ENCODE data around the gene C6orf132. TPM values are rescaled to one million over a fixed set of nuclear protein-coding genes. Genes with fewer than 3 reads are reported as not detected.

The C6orf132 gene
- total and polyA plus RNA-seq, 10 of the 15 experiments (the other 5 are each of a cell fraction or from before 2014, with no cell fraction given), result 0.04 to 0.05 TPM; not detected in 8

DNA sequence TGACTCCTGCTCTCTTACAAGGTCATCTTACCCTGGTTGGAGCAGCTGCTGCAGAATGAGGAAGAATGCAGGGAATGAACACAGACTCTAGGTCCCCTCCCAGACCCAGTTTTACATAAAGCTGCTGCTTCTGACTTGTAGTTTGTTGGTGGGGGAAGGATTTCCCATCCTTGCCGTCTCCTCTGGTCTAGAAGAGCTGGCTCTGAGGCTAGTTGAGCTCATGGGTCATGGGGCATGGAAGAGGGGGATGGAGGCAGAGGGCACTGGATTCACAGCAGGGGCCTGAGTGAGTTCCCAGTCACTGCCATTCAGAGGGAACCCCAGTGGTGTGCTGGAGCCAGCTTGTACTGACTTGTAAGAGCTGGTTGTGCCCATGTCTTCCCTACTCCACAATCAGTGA, 21.6 kb upstream of the C6orf132 start:
- H3K27ac ChIP-seq (ENCODE audit: control insufficient read depth, insufficient read depth), result no peak overlapping the region
- H3K9ac ChIP-seq (ENCODE audit: control insufficient read depth, insufficient read depth, low read length), result no peak overlapping the region
- ChIA-PET CTCF (interaction anchor here (0.7 to 2.6 kb wide), 8 partner anchors 20 to 316 kb away, joined by 3 to 14 read pairs (median 4); no protein-coding TSS in a partner anchor), SMC1A (ENCODE audit: uncharacterized antibody, unreplicated experiment) (interaction anchor here (0.7 to 1.8 kb wide), 7 partner anchors 29 to 389 kb away, joined by 3 to 6 read pairs (median 3); no protein-coding TSS in a partner anchor), POLR2A (interaction anchor here (1.1 kb wide), 1 partner anchor 13 kb away, joined by 3 read pairs; no protein-coding TSS in a partner anchor), RAD21 (ENCODE audit: unreplicated experiment) (interaction anchor here (0.7 to 1.5 kb wide), 4 partner anchors 9 to 380 kb away, joined by 3 to 4 read pairs (median 4); no protein-coding TSS in a partner anchor)
- ATAC-seq, result no peak
- in situ Hi-C loops (cut with MboI) (no loop called here), intact Hi-C loops (cut with micrococcal nuclease; ENCODE audit: unreplicated experiment) (no loop called here)
- no peak for TF ChIP-seq NR2F1 (conservative IDR thresholded peaks at IDR 0.05)
- no peak for TF ChIP-seq MEF2B (IDR thresholded peaks at IDR 0.05; ENCODE audit: partially characterized antibody, poor library complexity, severe bottlenecking)
- H3K79me2 ChIP-seq (ENCODE audit: control insufficient read depth, insufficient read depth, low read length), result no peaks in the 10 kb centered on the region
- no peaks in the 10 kb centered on the region for H3K4me1 ChIP-seq (ENCODE audit: control insufficient read depth, insufficient read depth, low read length)
- FAIRE-seq, result no peak
- no peaks in the 10 kb centered on the region for H3K9me3 ChIP-seq (replicated peaks; ENCODE audit: control insufficient read depth, insufficient read depth, low read length)
- H3K4me3 ChIP-seq, result no peak overlapping the region
- no peak overlapping the region for H3K4me2 ChIP-seq (ENCODE audit: control insufficient read depth, insufficient read depth)
- no TSS peak for BruUV-seq (replicated peaks)
- no peak overlapping the region for H2AFZ ChIP-seq (ENCODE audit: control insufficient read depth, low read depth, low read length)
- WGBS (ENCODE audit: insufficient coverage, insufficient replicate concordance, low lambda C conversion rate, missing lambda C conversion rate), result 0% methylated on average over 1 of the region's 1 CpG
- no peak for DNase-seq (ENCODE audit: low read depth, low spot score)
- H3K36me3 ChIP-seq (ENCODE audit: control insufficient read depth in 2 of 2, insufficient read depth in 2 of 2, low read length in 1 of 2), result no peaks in the 10 kb centered on the region
- peaks cover 0 to 4% of the 10 kb centered on the region in 2 experiments; a peak in 2 of 4 replicates for H3K27me3 ChIP-seq (replicated peaks in 1 of 2; ENCODE audit: control insufficient read depth in 2 of 2, insufficient read depth in 2 of 2, low read length in 1 of 2)
- H4K20me1 ChIP-seq (ENCODE audit: control insufficient read depth, insufficient read depth), result no peaks in the 10 kb centered on the region

DNA sequence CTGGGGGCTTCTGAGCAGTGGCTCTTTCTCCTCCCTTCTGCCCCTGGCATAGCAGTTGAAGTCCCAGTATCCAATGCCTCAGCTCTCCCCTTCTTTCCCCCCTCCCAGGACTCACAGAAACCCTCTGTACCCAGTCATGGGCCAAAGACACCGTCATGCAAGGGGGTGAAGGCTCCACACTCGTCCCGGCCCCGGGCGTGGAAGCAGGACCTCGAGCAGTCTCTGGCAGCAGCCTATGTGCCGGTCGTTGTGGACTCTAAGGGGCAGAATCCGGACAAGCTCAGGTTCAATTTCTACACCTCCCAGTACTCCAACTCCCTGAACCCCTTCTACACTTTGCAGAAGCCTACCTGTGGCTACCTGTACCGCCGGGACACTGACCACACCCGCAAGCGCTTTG, 20.4 kb upstream of the C6orf132 start:
- FAIRE-seq (no peak), ATAC-seq (no peak), DNase-seq (ENCODE audit: low read depth, low spot score) (no peak)
- Histone ChIP-seq H3K27ac (ENCODE audit: control insufficient read depth, insufficient read depth) (no peak overlapping the region), H3K4me1 (ENCODE audit: control insufficient read depth, insufficient read depth, low read length) (no peaks in the 10 kb centered on the region), H3K27me3 (replicated peaks in 1 of 2; ENCODE audit: control insufficient read depth in 2 of 2, insufficient read depth in 2 of 2, low read length in 1 of 2) (peaks cover 0 to 2% of the 10 kb centered on the region in 2 experiments; a peak in 2 of 4 replicates), H3K9ac (ENCODE audit: control insufficient read depth, insufficient read depth, low read length) (no peak overlapping the region), H3K36me3 (ENCODE audit: control insufficient read depth in 2 of 2, insufficient read depth in 2 of 2, low read length in 1 of 2) (no peaks in the 10 kb centered on the region), H3K9me3 (replicated peaks; ENCODE audit: control insufficient read depth, insufficient read depth, low read length) (no peaks in the 10 kb centered on the region), H3K79me2 (ENCODE audit: control insufficient read depth, insufficient read depth, low read length) (no peaks in the 10 kb centered on the region), H3K4me2 (ENCODE audit: control insufficient read depth, insufficient read depth) (no peak overlapping the region), H2AFZ (ENCODE audit: control insufficient read depth, low read depth, low read length) (no peak overlapping the region), H3K4me3 (no peak overlapping the region), H4K20me1 (ENCODE audit: control insufficient read depth, insufficient read depth) (no peaks in the 10 kb centered on the region)
- CTCF ChIA-PET, result interaction anchor here (0.5 to 1.5 kb wide), 2 partner anchors 52 to 489 kb away, joined by 3 to 4 read pairs; no protein-coding TSS in a partner anchor
- POLR2A ChIA-PET, result interaction anchor here (0.6 kb wide), 1 partner anchor 415 kb away, joined by 3 read pairs; no protein-coding TSS in a partner anchor
- no TSS peak for BruUV-seq (replicated peaks)
- in situ Hi-C loops (cut with MboI) (no loop called here), intact Hi-C loops (cut with micrococcal nuclease; ENCODE audit: unreplicated experiment) (no loop called here)
- SMC1A ChIA-PET (ENCODE audit: uncharacterized antibody, unreplicated experiment), result interaction anchor here (0.5 kb wide), 1 partner anchor 72 kb away, joined by 3 read pairs; no protein-coding TSS in a partner anchor
- WGBS (ENCODE audit: insufficient coverage, insufficient replicate concordance, low lambda C conversion rate, missing lambda C conversion rate), result 57% methylated on average over 13 of the region's 13 CpGs
- RAD21 ChIA-PET (ENCODE audit: unreplicated experiment), result no interaction called here
- TF ChIP-seq, protein P1, sequence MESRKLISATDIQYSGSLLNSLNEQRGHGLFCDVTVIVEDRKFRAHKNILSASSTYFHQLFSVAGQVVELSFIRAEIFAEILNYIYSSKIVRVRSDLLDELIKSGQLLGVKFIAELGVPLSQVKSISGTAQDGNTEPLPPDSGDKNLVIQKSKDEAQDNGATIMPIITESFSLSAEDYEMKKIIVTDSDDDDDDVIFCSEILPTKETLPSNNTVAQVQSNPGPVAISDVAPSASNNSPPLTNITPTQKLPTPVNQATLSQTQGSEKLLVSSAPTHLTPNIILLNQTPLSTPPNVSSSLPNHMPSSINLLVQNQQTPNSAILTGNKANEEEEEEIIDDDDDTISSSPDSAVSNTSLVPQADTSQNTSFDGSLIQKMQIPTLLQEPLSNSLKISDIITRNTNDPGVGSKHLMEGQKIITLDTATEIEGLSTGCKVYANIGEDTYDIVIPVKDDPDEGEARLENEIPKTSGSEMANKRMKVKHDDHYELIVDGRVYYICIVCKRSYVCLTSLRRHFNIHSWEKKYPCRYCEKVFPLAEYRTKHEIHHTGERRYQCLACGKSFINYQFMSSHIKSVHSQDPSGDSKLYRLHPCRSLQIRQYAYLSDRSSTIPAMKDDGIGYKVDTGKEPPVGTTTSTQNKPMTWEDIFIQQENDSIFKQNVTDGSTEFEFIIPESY (IDR thresholded peaks at IDR 0.05), result no peak
- TF ChIP-seq MEF2A (IDR thresholded peaks at IDR 0.05; ENCODE audit: insufficient read depth, low read depth, low read length), result no peak
- TF ChIP-seq, protein P2, sequence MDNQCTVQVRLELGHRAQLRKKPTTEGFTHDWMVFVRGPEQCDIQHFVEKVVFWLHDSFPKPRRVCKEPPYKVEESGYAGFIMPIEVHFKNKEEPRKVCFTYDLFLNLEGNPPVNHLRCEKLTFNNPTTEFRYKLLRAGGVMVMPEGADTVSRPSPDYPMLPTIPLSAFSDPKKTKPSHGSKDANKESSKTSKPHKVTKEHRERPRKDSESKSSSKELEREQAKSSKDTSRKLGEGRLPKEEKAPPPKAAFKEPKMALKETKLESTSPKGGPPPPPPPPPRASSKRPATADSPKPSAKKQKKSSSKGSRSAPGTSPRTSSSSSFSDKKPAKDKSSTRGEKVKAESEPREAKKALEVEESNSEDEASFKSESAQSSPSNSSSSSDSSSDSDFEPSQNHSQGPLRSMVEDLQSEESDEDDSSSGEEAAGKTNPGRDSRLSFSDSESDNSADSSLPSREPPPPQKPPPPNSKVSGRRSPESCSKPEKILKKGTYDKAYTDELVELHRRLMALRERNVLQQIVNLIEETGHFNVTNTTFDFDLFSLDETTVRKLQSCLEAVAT (IDR thresholded peaks at IDR 0.05), result no peak
- no peak for TF ChIP-seq TCF7 (IDR thresholded peaks at IDR 0.05; ENCODE audit: borderline replicate concordance)
- TF ChIP-seq, protein P3, sequence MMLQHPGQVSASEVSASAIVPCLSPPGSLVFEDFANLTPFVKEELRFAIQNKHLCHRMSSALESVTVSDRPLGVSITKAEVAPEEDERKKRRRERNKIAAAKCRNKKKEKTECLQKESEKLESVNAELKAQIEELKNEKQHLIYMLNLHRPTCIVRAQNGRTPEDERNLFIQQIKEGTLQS (IDR thresholded peaks at IDR 0.05; ENCODE audit: borderline replicate concordance, extremely low read depth, low read depth, low read length), result no peak
- TF ChIP-seq BMI1 (IDR thresholded peaks at IDR 0.05; ENCODE audit: borderline replicate concordance), result no peak

All from GM12878 (cell line).